GM19351 (cell line): Measurements from ENCODE around the gene CCDC77.
"Not testable (repeated sequence)": the region's sequence is repeated elsewhere in the genome, so short reads cannot be mapped to it uniquely, and the experiment has no call there.

Experiments
- ATAC-seq: cut with Tn5 transposase; IDR thresholded peaks from one replicate; pipeline ENCODE4 v1.9.1; 2021; ENCODE audit warnings: mild to moderate bottlenecking, moderate library complexity; ENCODE audit not compliant: unreplicated experiment

CCDC77 gene

GRCh38 chr12:401235-402028 lies at the start of gene CCDC77:
Gene CCDC77 (plus strand): TSS chr12:401644. CDS start chr12:409384, 7,740 bp downstream.
- peak; percentile 95 for ATAC-seq

- no peak for ATAC-seq
Measured at GRCh38 chr12:356276-356988, 45.0 kb upstream of the CCDC77 start.

- no peak for ATAC-seq
Measured at GRCh38 chr12:359091-359490, 42.4 kb upstream of the CCDC77 start.

GRCh38 chr12:366820-367219 lies 34.6 kb upstream of the CCDC77 start:
- ATAC-seq: no peak

GRCh38 chr12:367972-368371 lies 33.5 kb upstream of the CCDC77 start:
- ATAC-seq: no peak

GRCh38 chr12:370739-371485 lies 30.5 kb upstream of the CCDC77 start:
- ATAC-seq: not testable (repeated sequence)

- ATAC-seq: no peak
Measured at GRCh38 chr12:386651-387050, 14.8 kb upstream of the CCDC77 start.

- no peak for ATAC-seq
Measured at GRCh38 chr12:388012-388411, 13.4 kb upstream of the CCDC77 start.

- peak; percentile 25 for ATAC-seq
Measured at GRCh38 chr12:388541-389141, 12.8 kb upstream of the CCDC77 start.

- ATAC-seq: peak; percentile 93
Measured at GRCh38 chr12:389142-390096, 12.0 kb upstream of the CCDC77 start, which contains the start of gene KDM5A. Gene KDM5A (minus strand): TSS chr12:389320. CDS start chr12:389091, 229 bp downstream.

GRCh38 chr12:400828-401227 lies 616 bp upstream of the CCDC77 start:
- no peak for ATAC-seq

- no peak for ATAC-seq
Measured at GRCh38 chr12:402029-402389, 565 bp downstream of the CCDC77 start.

- no peak for ATAC-seq
Measured at GRCh38 chr12:414859-415258, 13.4 kb downstream of the CCDC77 start.

GRCh38 chr12:418432-418831 lies 17.0 kb downstream of the CCDC77 start:
- ATAC-seq: no peak

- ATAC-seq: no peak
Measured at GRCh38 chr12:422526-422925, 21.1 kb downstream of the CCDC77 start.

GRCh38 chr12:435737-436136 lies 34.3 kb downstream of the CCDC77 start:
- ATAC-seq: not testable (repeated sequence)

- ATAC-seq: no peak
Measured at GRCh38 chr12:442235-442884, 40.9 kb downstream of the CCDC77 start.

GRCh38 chr12:447141-447540 lies 45.7 kb downstream of the CCDC77 start:
- no peak for ATAC-seq

GRCh38 chr12:449203-449602 lies 47.8 kb downstream of the CCDC77 start:
- ATAC-seq: no peak
